ENCODE measurements around the gene PHYH. TPM values are rescaled to one million over a fixed set of nuclear protein-coding genes. Genes with fewer than 3 reads are reported as not detected.
A peak's percentile ranks its signal among the peaks of the same experiment; 100 is the strongest.

Gene PHYH
- total and polyA plus RNA-seq, 3 experiments from 2014 or later = 15.6 to 16.5 (median 15.7) TPM

- no peak overlapping the region for H3K27ac Mint-ChIP-seq
- POLR2A ChIA-PET = interaction anchor here (0.7 kb wide), 1 partner anchor 14 kb away, joined by 7 read pairs; no protein-coding TSS in a partner anchor
- CTCF ChIA-PET = no interaction called here
- Histone ChIP-seq H3K4me1 (ENCODE audit: insufficient read depth, low read length) (no peaks in the 10 kb centered on the region), H3K4me3 (ENCODE audit: low read length) (no peak overlapping the region), H3K27ac (ENCODE audit: low read depth, low read length) (no peak overlapping the region), H3K27me3 (ENCODE audit: insufficient read depth, low read length, poor library complexity, severe bottlenecking) (no peaks in the 10 kb centered on the region), H3K9me3 (ENCODE audit: low read length) (no peaks in the 10 kb centered on the region), H3K36me3 (ENCODE audit: insufficient read depth, low read length) (peaks cover 4% of the 10 kb centered on the region)
- peaks cover 5 to 28% (median 7%) of the 10 kb centered on the region in 3 donors for H3K36me3 Mint-ChIP-seq
- H3K4me3 Mint-ChIP-seq = no peak overlapping the region
- H3K9me3 Mint-ChIP-seq = no peaks in the 10 kb centered on the region
- peaks cover 0 to 1% (median 0%) of the 10 kb centered on the region in 3 donors for H3K4me1 Mint-ChIP-seq
- H3K27me3 Mint-ChIP-seq = peaks cover 0 to 2% of the 10 kb centered on the region in 2 donors
- DNase-seq = no peak
Observed at GRCh38 chr10:13316635-13317311, 16.9 kb upstream of the PHYH start.

GRCh38 chr10:13315361-13315760 lies 15.5 kb upstream of the PHYH start:
- POLR2A ChIA-PET = no interaction called here
- no peaks in the 10 kb centered on the region for H3K9me3 Mint-ChIP-seq
- CTCF ChIA-PET = no interaction called here

GRCh38 chr10:13311177-13311575 lies 11.3 kb upstream of the PHYH start:
- H3K27ac ChIP-seq (ENCODE audit: low read depth, low read length) = no peak overlapping the region
- no peaks in the 10 kb centered on the region for H3K36me3 ChIP-seq (ENCODE audit: insufficient read depth, low read length)
- no peak for DNase-seq
- H3K4me3 ChIP-seq (ENCODE audit: low read length) = no peak overlapping the region
- H3K27me3 Mint-ChIP-seq = peaks cover 0 to 2% of the 10 kb centered on the region in 2 donors
- POLR2A ChIA-PET = no interaction called here
- H3K36me3 Mint-ChIP-seq = peaks cover 0 to 4% (median 0%) of the 10 kb centered on the region in 3 donors
- H3K9me3 ChIP-seq (ENCODE audit: low read length) = no peaks in the 10 kb centered on the region
- H3K9me3 Mint-ChIP-seq = no peaks in the 10 kb centered on the region
- H3K4me3 Mint-ChIP-seq = peak overlapping the region in 1 of 7 donors; percentile 51
- H3K27ac Mint-ChIP-seq = no peak overlapping the region
- peaks cover 0 to 1% (median 0%) of the 10 kb centered on the region in 3 donors for H3K4me1 Mint-ChIP-seq
- H3K4me1 ChIP-seq (ENCODE audit: insufficient read depth, low read length) = no peaks in the 10 kb centered on the region
- no peaks in the 10 kb centered on the region for H3K27me3 ChIP-seq (ENCODE audit: insufficient read depth, low read length, poor library complexity, severe bottlenecking)
- CTCF ChIA-PET = no interaction called here

More at GRCh38 chr10:13315361-13315760, 15.5 kb upstream of the PHYH start:
- H3K36me3 Mint-ChIP-seq = peaks cover 3 to 18% (median 5%) of the 10 kb centered on the region in 3 donors
- no peaks in the 10 kb centered on the region for H3K36me3 ChIP-seq (ENCODE audit: insufficient read depth, low read length)
- H3K27ac Mint-ChIP-seq = peak overlapping the region in 1 of 8 donors; percentile 66
- H3K4me1 Mint-ChIP-seq = peaks cover 0 to 1% (median 0%) of the 10 kb centered on the region in 3 donors
- no peaks in the 10 kb centered on the region for H3K27me3 ChIP-seq (ENCODE audit: insufficient read depth, low read length, poor library complexity, severe bottlenecking)
- no peak overlapping the region for H3K4me3 Mint-ChIP-seq
- DNase-seq = no peak
- peaks cover 0 to 2% of the 10 kb centered on the region in 2 donors for H3K27me3 Mint-ChIP-seq
- no peak overlapping the region for H3K4me3 ChIP-seq (ENCODE audit: low read length)
- H3K27ac ChIP-seq (ENCODE audit: low read depth, low read length) = no peak overlapping the region
- no peaks in the 10 kb centered on the region for H3K9me3 ChIP-seq (ENCODE audit: low read length)
- no peaks in the 10 kb centered on the region for H3K4me1 ChIP-seq (ENCODE audit: insufficient read depth, low read length)

- Histone ChIP-seq H3K36me3 (ENCODE audit: insufficient read depth, low read length) (no peaks in the 10 kb centered on the region), H3K9me3 (ENCODE audit: low read length) (no peaks in the 10 kb centered on the region), H3K27ac (ENCODE audit: low read depth, low read length) (no peak overlapping the region), H3K4me3 (ENCODE audit: low read length) (no peak overlapping the region), H3K4me1 (ENCODE audit: insufficient read depth, low read length) (no peaks in the 10 kb centered on the region), H3K27me3 (ENCODE audit: insufficient read depth, low read length, poor library complexity, severe bottlenecking) (no peaks in the 10 kb centered on the region)
- Mint-ChIP-seq H3K27me3 (peaks cover 0 to 2% of the 10 kb centered on the region in 2 donors), H3K27ac (peak overlapping the region in 1 of 8 donors; percentile 33), H3K4me3 (no peak overlapping the region), H3K4me1 (no peaks in the 10 kb centered on the region), H3K36me3 (peaks cover 0 to 10% (median 0%) of the 10 kb centered on the region in 3 donors), H3K9me3 (no peaks in the 10 kb centered on the region)
- DNase-seq = no peak
- ChIA-PET POLR2A (no interaction called here), CTCF (no interaction called here)
Observed at GRCh38 chr10:13310518-13311176, 10.8 kb upstream of the PHYH start.

GRCh38 chr10:13309792-13310191 lies 9.9 kb upstream of the PHYH start:
- H3K36me3 ChIP-seq (ENCODE audit: insufficient read depth, low read length) = no peaks in the 10 kb centered on the region
- CTCF ChIA-PET = no interaction called here
- no peak for DNase-seq
- H3K9me3 Mint-ChIP-seq = no peaks in the 10 kb centered on the region
- H3K27ac ChIP-seq (ENCODE audit: low read depth, low read length) = no peak overlapping the region
- H3K4me1 ChIP-seq (ENCODE audit: insufficient read depth, low read length) = no peaks in the 10 kb centered on the region
- peaks cover 0 to 10% (median 0%) of the 10 kb centered on the region in 3 donors for H3K36me3 Mint-ChIP-seq
- POLR2A ChIA-PET = no interaction called here
- no peak overlapping the region for H3K4me3 ChIP-seq (ENCODE audit: low read length)
- H3K27ac Mint-ChIP-seq = no peak overlapping the region
- H3K9me3 ChIP-seq (ENCODE audit: low read length) = no peaks in the 10 kb centered on the region
- no peaks in the 10 kb centered on the region for H3K27me3 ChIP-seq (ENCODE audit: insufficient read depth, low read length, poor library complexity, severe bottlenecking)
- peaks cover 0 to 1% of the 10 kb centered on the region in 2 donors for H3K27me3 Mint-ChIP-seq
- no peaks in the 10 kb centered on the region for H3K4me1 Mint-ChIP-seq
- no peak overlapping the region for H3K4me3 Mint-ChIP-seq

- DNase-seq = no peak
- H3K36me3 ChIP-seq (ENCODE audit: insufficient read depth, low read length) = no peaks in the 10 kb centered on the region
- Mint-ChIP-seq H3K27ac (no peak overlapping the region), H3K36me3 (peaks cover 0 to 10% (median 0%) of the 10 kb centered on the region in 3 donors), H3K9me3 (no peaks in the 10 kb centered on the region), H3K4me3 (no peak overlapping the region), H3K4me1 (no peaks in the 10 kb centered on the region), H3K27me3 (no peaks in the 10 kb centered on the region)
- ChIA-PET POLR2A (no interaction called here), CTCF (no interaction called here)
- H3K9me3 ChIP-seq (ENCODE audit: low read length) = no peaks in the 10 kb centered on the region
- H3K27ac ChIP-seq (ENCODE audit: low read depth, low read length) = no peak overlapping the region
- H3K4me1 ChIP-seq (ENCODE audit: insufficient read depth, low read length) = no peaks in the 10 kb centered on the region
- no peaks in the 10 kb centered on the region for H3K27me3 ChIP-seq (ENCODE audit: insufficient read depth, low read length, poor library complexity, severe bottlenecking)
- no peak overlapping the region for H3K4me3 ChIP-seq (ENCODE audit: low read length)
Observed at GRCh38 chr10:13308096-13308495, 8.2 kb upstream of the PHYH start.

- Histone ChIP-seq H3K9me3 (ENCODE audit: low read length) (no peaks in the 10 kb centered on the region), H3K36me3 (ENCODE audit: insufficient read depth, low read length) (no peaks in the 10 kb centered on the region), H3K4me3 (ENCODE audit: low read length) (no peak overlapping the region), H3K27ac (ENCODE audit: low read depth, low read length) (no peak overlapping the region), H3K4me1 (ENCODE audit: insufficient read depth, low read length) (peaks cover 12% of the 10 kb centered on the region), H3K27me3 (ENCODE audit: insufficient read depth, low read length, poor library complexity, severe bottlenecking) (no peaks in the 10 kb centered on the region)
- DNase-seq = no peak
- no peaks in the 10 kb centered on the region for H3K27me3 Mint-ChIP-seq
- no peaks in the 10 kb centered on the region for H3K9me3 Mint-ChIP-seq
- H3K36me3 Mint-ChIP-seq = peaks cover 0 to 15% (median 0%) of the 10 kb centered on the region in 3 donors
- H3K4me1 Mint-ChIP-seq = peaks cover 14 to 18% (median 18%) of the 10 kb centered on the region in 3 donors
- no peak overlapping the region for H3K4me3 Mint-ChIP-seq
- H3K27ac Mint-ChIP-seq = peak overlapping the region in 1 of 8 donors; percentile 11
- ChIA-PET CTCF (no interaction called here), POLR2A (no interaction called here)
Observed at GRCh38 chr10:13306103-13306502, 6.2 kb upstream of the PHYH start.

Data from CD8-positive, alpha-beta memory T cell (primary cell).